ENCODE data around the gene PRDM16. TPM values are rescaled to one million over a fixed set of nuclear protein-coding genes. Genes with fewer than 3 reads are reported as not detected.

The PRDM16 gene
- total and polyA plus RNA-seq, 2 of the 13 experiments (the other 11 are each of a cell fraction or from before 2014, with no cell fraction given): 0.15 to 0.81 TPM

DNA sequence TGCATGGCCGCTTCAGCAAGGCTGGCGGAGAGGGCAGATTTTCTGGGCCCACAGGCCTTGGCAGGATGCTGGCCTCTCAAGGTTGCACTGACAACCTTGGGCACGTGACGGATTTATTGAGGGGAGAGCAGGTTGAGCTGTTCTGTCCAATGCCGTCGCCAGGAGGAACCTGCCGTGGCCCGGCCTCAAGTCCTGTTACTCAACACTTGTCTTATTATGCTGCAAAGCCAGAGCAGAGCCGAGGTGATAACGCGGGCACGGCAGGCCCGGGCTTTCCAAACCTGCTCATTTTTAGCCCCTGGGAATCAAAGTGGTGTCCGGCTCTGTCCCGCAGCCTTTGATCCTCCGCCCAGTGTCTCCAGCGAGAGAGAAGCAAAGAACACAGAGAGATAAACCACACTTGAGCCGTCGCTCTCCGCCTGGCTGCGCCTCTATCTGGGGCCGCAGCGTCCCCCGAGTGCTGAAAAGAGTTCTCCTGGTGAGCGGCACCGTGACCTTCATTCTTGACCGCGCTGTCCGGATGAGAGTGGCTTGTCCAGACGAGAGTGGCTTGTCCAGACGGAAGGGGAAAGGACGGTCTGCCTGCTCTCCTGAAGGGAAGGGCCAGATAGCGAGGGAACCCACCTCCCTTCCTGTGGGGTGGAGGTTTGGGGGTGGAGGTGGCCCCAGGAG lies 223.2 kb downstream of the PRDM16 start (continued):
- TF ChIP-seq, protein P1, sequence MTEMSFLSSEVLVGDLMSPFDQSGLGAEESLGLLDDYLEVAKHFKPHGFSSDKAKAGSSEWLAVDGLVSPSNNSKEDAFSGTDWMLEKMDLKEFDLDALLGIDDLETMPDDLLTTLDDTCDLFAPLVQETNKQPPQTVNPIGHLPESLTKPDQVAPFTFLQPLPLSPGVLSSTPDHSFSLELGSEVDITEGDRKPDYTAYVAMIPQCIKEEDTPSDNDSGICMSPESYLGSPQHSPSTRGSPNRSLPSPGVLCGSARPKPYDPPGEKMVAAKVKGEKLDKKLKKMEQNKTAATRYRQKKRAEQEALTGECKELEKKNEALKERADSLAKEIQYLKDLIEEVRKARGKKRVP (CRISPR knock-in tag; IDR thresholded peaks at IDR 0.05): no peak
- no peak for TF ChIP-seq ETV5 (CRISPR knock-in tag; IDR thresholded peaks at IDR 0.05; ENCODE audit: borderline replicate concordance)
- no peak for TF ChIP-seq ZNF616 (CRISPR knock-in tag; IDR thresholded peaks at IDR 0.05; ENCODE audit: low read depth)
- TF ChIP-seq KLF16 (CRISPR knock-in tag; IDR thresholded peaks at IDR 0.05): no peak
- no peak for TF ChIP-seq MAZ (IDR thresholded peaks at IDR 0.05; ENCODE audit: borderline replicate concordance, low read depth, low read length)
- TF ChIP-seq MAZ (CRISPR knock-in tag; IDR thresholded peaks at IDR 0.05; ENCODE audit: low read depth): no peak
- no peak for TF ChIP-seq ZFP1 (CRISPR knock-in tag; IDR thresholded peaks at IDR 0.05)
- TF ChIP-seq, protein P2, sequence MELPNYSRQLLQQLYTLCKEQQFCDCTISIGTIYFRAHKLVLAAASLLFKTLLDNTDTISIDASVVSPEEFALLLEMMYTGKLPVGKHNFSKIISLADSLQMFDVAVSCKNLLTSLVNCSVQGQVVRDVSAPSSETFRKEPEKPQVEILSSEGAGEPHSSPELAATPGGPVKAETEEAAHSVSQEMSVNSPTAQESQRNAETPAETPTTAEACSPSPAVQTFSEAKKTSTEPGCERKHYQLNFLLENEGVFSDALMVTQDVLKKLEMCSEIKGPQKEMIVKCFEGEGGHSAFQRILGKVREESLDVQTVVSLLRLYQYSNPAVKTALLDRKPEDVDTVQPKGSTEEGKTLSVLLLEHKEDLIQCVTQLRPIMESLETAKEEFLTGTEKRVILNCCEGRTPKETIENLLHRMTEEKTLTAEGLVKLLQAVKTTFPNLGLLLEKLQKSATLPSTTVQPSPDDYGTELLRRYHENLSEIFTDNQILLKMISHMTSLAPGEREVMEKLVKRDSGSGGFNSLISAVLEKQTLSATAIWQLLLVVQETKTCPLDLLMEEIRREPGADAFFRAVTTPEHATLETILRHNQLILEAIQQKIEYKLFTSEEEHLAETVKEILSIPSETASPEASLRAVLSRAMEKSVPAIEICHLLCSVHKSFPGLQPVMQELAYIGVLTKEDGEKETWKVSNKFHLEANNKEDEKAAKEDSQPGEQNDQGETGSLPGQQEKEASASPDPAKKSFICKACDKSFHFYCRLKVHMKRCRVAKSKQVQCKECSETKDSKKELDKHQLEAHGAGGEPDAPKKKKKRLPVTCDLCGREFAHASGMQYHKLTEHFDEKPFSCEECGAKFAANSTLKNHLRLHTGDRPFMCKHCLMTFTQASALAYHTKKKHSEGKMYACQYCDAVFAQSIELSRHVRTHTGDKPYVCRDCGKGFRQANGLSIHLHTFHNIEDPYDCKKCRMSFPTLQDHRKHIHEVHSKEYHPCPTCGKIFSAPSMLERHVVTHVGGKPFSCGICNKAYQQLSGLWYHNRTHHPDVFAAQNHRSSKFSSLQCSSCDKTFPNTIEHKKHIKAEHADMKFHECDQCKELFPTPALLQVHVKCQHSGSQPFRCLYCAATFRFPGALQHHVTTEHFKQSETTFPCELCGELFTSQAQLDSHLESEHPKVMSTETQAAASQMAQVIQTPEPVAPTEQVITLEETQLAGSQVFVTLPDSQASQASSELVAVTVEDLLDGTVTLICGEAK (IDR thresholded peaks at IDR 0.05): no peak
- TF ChIP-seq, protein P2 (CRISPR knock-in tag; IDR thresholded peaks at IDR 0.05): no peak
- TF ChIP-seq ZNF768 (CRISPR knock-in tag; IDR thresholded peaks at IDR 0.05): no peak
- no peak for TF ChIP-seq ERF (CRISPR knock-in tag; IDR thresholded peaks at IDR 0.05)
- TF ChIP-seq, protein P3, sequence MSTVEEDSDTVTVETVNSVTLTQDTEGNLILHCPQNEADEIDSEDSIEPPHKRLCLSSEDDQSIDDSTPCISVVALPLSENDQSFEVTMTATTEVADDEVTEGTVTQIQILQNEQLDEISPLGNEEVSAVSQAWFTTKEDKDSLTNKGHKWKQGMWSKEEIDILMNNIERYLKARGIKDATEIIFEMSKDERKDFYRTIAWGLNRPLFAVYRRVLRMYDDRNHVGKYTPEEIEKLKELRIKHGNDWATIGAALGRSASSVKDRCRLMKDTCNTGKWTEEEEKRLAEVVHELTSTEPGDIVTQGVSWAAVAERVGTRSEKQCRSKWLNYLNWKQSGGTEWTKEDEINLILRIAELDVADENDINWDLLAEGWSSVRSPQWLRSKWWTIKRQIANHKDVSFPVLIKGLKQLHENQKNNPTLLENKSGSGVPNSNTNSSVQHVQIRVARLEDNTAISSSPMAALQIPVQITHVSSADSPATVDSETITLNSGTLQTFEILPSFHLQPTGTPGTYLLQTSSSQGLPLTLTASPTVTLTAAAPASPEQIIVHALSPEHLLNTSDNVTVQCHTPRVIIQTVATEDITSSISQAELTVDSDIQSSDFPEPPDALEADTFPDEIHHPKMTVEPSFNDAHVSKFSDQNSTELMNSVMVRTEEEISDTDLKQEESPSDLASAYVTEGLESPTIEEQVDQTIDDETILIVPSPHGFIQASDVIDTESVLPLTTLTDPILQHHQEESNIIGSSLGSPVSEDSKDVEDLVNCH (CRISPR knock-in tag; IDR thresholded peaks at IDR 0.05): no peak
- TF ChIP-seq POLR2AphosphoS5 (IDR thresholded peaks at IDR 0.05; ENCODE audit: low read depth, low read length): 0 out of 2 replicates have a peak, but pooled peaks have one; percentile 13
- TF ChIP-seq SOX5 (CRISPR knock-in tag; IDR thresholded peaks at IDR 0.05; ENCODE audit: borderline replicate concordance): no peak; the same call in 1 of the 2 replicates
- TF ChIP-seq PAX8 (CRISPR knock-in tag; IDR thresholded peaks at IDR 0.05; ENCODE audit: borderline replicate concordance): no peak
- TF ChIP-seq FOXM1 (CRISPR knock-in tag; IDR thresholded peaks at IDR 0.05): no peak
- TF ChIP-seq ZKSCAN8 (CRISPR knock-in tag; IDR thresholded peaks at IDR 0.05; ENCODE audit: borderline replicate concordance): no peak
- no peak for TF ChIP-seq ZNF724P (CRISPR knock-in tag; IDR thresholded peaks at IDR 0.05; ENCODE audit: borderline replicate concordance)
